ENCODE measurements around the gene C2orf80.
A peak's percentile ranks its signal among the peaks of the same experiment; 100 is the strongest.

DNA sequence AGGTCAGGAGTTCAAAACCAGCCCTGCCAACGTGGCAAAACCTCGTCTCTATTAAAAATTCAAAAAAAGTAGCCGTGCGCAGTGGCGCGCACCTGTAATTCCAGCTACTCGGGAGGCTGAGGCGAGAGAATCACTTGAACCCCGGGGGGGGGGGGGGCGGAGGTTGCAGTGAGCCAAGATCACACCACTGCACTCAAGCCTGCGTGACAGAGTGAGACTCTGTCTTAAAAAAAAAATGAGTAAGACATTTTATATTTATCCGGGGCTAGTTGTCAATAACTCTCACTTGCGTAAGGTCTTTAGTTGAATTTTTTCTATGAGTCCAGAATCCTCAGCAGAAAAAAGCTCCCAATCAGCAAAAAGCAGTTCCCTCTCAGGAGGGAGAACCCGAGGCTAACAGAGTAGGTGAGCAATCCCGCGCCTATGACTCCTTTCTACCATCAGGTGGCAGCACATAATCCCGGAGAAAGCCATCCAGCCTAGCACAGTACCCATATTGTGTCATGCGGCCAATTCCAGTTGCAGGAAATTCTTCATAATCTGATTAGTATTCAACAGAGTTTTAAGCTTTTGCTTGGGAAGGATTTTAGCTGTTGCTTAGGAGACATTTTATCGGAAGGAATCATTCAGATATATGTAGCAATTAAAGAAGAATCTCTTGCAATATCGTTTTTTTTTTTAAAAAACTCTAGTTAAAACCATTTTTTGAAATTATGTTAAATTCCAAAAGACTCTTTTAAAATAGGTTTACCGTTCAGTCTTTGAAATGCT is 14.6 kb downstream of the C2orf80 start:
- TF ChIP-seq, protein P1, sequence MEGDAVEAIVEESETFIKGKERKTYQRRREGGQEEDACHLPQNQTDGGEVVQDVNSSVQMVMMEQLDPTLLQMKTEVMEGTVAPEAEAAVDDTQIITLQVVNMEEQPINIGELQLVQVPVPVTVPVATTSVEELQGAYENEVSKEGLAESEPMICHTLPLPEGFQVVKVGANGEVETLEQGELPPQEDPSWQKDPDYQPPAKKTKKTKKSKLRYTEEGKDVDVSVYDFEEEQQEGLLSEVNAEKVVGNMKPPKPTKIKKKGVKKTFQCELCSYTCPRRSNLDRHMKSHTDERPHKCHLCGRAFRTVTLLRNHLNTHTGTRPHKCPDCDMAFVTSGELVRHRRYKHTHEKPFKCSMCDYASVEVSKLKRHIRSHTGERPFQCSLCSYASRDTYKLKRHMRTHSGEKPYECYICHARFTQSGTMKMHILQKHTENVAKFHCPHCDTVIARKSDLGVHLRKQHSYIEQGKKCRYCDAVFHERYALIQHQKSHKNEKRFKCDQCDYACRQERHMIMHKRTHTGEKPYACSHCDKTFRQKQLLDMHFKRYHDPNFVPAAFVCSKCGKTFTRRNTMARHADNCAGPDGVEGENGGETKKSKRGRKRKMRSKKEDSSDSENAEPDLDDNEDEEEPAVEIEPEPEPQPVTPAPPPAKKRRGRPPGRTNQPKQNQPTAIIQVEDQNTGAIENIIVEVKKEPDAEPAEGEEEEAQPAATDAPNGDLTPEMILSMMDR (IDR thresholded peaks at IDR 0.05) = peak; percentile 91
- TF ChIP-seq EZH2 (IDR thresholded peaks at IDR 0.05; ENCODE audit: borderline replicate concordance, insufficient read depth, low read depth, low read length, poor library complexity, severe bottlenecking) = no peak

Measured in B cell (primary cell).